ENCODE data around the gene DMD.

Gene DMD

GRCh38 chrX:31215277-31215815 lies 1996.0 kb downstream of the DMD start:
- no peak for DNase-seq

GRCh38 chrX:31213941-31214340 lies 1997.4 kb downstream of the DMD start:
- DNase-seq = peak; percentile 22

- DNase-seq = no peak
Measured at GRCh38 chrX:31212856-31213748, 1998.2 kb downstream of the DMD start.

GRCh38 chrX:31209005-31209628 lies 2002.2 kb downstream of the DMD start:
- peak; percentile 64 for DNase-seq

GRCh38 chrX:31201503-31201902 lies 2009.8 kb downstream of the DMD start:
- no peak for DNase-seq

- no peak for DNase-seq
Measured at GRCh38 chrX:31200430-31200829, 2010.9 kb downstream of the DMD start.

- no peak for DNase-seq
Measured at GRCh38 chrX:31199840-31200114, 2011.6 kb downstream of the DMD start.

GRCh38 chrX:31199056-31199839 lies 2012.1 kb downstream of the DMD start:
- DNase-seq = no peak

GRCh38 chrX:31190221-31190975 lies 2021.0 kb downstream of the DMD start:
- DNase-seq = no peak

- DNase-seq = no peak
Measured at GRCh38 chrX:31186693-31187338, 2024.5 kb downstream of the DMD start.

GRCh38 chrX:31185884-31186283 lies 2025.5 kb downstream of the DMD start:
- DNase-seq = no peak

- no peak for DNase-seq
Measured at GRCh38 chrX:31181377-31182000, 2029.9 kb downstream of the DMD start.

GRCh38 chrX:31179203-31179602 lies 2032.1 kb downstream of the DMD start:
- no peak for DNase-seq

GRCh38 chrX:31178769-31179125 lies 2032.6 kb downstream of the DMD start:
- DNase-seq = no peak

- DNase-seq = no peak
Measured at GRCh38 chrX:31178064-31178768, 2033.1 kb downstream of the DMD start.

GRCh38 chrX:31170792-31171191 lies 2040.6 kb downstream of the DMD start:
- DNase-seq = no peak

GRCh38 chrX:31168551-31168950 lies 2042.8 kb downstream of the DMD start:
- DNase-seq = no peak

- no peak for DNase-seq
Measured at GRCh38 chrX:31166832-31167231, 2044.5 kb downstream of the DMD start.

GRCh38 chrX:31166416-31166815 lies 2044.9 kb downstream of the DMD start:
- DNase-seq = peak; percentile 1

- peak; percentile 15 for DNase-seq
Measured at GRCh38 chrX:31165241-31166035, 2045.9 kb downstream of the DMD start.
